DMS79 treated with DMSO at 0.1 percent for 48 hours (cell line): ENCODE measurements around the gene TIAL1.
A peak's percentile ranks its signal among the peaks of the same experiment; 100 is the strongest.
"Not testable (repeated sequence)": the region's sequence is repeated elsewhere in the genome, so short reads cannot be mapped to it uniquely, and the experiment has no call there.

Experiments used
- DNase-seq: peaks from one replicate; lab custom pipeline; 2025; lab: John Stamatoyannopoulos, UW

Gene TIAL1

DNA sequence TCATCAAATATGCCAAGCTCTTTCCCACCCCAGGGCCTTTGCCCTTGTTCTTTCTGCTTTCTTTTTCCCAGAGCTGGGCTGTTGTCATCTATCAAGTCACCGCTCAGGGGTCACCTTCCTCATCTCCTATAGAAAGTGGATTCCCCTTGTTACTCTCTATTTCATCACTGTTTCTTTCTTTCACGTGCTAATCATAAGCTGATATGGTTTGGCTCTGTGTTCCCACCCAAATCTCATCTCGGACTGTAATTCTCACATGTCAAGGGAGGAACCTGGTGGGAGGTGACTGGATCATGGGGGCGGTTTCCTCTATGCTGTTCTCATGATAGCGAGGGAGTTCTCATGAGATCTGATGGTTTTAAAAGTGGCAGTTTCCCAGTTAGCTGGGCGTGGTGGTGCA lies 17.0 kb upstream of the TIAL1 start:
- DNase-seq, result no peak

DNA sequence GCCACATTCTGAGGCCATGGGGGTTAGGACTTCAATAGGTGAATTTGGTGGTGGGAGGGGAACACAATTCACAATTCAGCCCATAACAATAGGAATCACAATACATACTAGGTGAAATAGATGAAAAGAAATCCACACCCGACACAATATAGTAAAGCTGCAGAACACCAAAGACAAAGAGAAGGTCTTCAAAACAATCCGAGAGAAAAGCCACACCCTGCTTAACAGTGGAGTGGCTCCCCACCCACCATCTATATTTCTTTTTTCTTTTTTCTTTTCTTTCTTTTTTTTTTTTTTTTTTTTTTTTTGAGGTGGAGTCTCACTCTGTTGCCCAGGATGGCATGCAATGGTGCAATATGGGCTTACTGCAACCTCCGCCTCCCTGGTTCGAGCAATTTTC lies 14.7 kb upstream of the TIAL1 start:
- no peak for DNase-seq

DNA sequence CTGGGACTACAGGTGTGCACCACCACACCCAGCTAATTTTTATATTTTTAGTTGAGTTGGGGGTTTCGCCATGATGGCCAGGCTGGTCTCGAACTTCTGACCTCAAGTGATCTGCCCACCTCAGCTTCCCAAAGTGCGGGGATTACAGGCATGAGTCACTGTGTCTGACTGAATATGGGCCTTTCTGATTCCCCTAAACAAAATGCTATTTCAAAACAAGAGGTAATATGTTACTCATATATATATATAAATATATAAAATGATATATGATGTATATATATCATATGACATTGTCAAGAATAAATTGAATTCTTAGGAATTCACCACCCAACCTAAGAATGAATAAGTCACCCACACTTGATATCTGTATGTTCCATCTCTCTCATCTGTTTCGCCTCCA lies 12.8 kb upstream of the TIAL1 start:
- DNase-seq, result no peak

DNA sequence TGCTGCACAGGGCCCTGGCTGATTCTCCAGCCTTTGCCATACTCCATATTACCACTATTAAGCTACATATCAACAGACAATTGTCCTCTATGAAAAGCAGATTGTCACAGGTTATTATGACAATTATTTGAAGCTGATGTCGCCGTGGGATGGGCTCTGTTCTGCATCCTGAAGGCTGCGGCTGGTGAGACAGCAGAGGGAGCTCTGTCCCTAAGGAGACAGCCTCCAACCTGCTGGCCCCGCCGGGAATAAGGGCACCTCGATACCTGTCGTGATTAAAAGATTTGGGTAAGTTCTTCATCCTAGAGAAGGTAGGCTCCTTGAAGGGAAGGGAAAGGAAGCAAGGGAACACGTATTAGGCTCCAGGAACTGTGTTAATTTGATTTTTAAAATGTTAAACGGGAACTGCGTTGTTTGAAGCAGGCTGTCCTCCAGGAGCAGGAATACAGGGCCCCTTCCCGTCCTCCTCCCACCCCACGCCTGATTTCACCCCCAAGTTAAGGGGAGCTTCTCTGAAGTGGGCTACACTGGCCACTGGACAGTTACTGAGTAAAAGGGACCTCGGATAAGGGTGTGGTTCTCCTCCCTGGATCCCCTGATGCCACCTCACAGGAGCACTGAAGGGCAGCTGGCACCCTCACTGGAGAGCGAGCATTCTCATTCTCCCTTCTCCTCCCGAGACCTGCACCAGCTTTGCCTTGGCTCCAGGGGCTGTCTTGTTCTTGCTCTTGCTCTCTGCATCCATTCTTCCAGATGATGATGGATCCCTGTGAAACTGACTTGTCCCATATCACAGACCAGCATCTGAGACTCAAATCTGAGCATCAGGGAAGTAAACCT lies 11.8 kb upstream of the TIAL1 start:
- DNase-seq, result peak; percentile 32

DNA sequence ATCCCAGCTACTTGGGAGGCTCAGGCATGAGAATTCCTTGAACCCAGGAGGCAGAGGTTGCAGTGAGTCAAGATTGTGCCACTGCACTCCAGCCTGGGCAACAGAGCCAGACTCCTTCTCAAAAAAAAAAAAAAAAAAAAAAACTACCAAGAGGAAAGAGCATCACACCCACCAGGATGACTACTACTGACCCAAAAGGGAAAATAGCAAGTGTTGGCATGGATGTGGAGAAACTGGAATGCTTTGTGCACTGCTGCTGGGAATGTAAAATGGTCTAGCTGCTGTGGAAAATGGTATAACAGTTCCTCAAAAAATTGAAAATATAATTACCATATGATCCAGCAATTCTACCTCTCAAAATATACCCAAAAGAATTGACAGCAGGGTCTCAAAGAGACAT lies 7.7 kb upstream of the TIAL1 start:
- no peak for DNase-seq

DNA sequence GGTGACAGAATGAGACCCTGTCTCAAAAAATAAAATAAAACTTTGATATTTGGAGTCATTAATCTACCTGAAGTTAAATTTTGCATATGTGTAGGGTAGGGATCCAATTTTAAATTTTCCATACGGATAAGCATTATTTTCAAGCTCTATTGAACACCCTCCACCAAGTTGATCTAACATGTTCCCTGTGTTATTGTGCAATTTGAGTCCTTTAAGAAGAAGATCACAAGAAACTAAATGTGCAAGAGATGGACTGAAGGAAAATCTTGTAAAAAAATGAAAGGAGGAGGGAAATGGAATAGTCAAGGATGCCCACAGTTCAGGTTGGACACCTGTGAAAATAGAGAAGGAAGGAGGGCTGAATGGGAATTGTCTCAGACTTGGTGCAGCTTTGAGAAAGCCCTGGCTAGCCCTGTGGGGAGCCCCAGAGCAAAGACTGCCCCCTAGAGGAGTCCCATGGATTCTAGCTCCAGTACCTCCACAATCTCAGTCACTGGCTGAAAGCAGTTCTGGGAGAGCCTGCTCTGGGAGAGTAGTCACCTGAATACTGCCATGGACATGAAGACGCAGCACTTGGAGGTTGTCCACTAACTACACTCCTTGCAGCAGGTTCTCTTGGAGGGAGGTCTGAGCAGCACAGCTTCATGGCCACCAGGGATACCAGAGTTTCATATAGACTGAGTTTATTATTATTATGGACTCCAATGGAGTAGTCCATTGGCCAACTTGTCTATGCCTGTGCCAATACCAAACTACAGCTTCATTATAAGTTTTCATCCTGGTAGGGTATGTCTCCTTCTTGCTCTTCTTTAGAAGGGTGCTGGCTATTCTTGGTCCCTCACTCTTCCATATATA lies 5.7 kb upstream of the TIAL1 start:
- no peak for DNase-seq

DNA sequence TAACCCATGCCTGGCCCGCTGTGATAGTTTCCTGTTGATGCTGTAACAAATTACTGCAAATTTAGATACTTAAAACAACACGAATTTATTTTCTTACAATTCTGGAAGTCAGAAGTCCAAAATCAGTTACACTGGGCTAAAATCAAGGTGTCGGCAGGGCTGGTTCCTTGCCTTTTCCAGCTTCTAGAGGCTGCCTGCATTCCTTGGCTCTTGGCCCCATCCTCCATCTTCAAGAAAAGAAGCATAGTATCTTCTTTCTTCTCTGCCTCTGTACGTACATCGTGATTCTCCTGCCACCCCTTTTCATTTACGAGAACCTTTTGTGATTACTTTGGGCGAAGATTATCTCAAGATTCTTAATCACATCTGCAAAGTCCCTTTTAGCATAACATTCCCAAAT lies 1.6 kb upstream of the TIAL1 start:
- DNase-seq, result no peak

DNA sequence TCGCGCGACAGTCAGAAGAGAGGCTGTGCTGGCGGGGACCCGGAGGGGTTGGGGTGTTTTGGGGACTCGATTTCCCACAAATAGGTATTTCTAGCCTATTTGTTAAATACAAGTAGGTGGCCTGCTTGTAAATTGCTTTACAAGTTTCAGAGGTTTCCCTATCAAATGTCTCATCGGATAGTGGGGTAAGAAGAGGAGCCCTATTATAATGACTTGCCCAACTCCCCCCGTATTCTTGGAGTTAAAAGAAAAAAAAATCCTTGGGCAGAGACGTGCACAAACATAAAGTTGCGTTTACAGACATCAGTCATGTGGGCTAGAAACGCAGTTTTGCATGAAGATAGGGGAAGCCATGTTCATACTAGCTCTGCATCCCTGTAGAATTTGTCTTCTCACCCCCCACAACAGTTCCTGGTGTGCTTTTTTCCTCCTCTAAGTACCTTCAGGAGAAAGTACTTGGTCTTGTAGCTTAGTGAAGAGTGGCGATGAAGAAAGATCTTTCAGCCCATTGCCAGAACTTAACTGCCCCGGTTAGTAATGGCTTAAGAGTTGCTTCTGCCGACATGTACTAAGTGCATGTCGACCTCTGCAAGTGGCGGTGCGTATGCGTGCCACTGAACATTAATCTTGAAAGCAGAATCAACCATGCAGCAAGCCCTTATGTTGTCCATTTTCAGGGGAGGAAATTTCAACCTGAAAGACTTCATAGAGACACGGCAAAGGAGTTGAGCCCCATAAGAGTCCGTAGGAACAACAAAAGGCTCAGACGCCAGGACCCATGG lies 832 bp upstream of the TIAL1 start:
- no peak for DNase-seq

DNA sequence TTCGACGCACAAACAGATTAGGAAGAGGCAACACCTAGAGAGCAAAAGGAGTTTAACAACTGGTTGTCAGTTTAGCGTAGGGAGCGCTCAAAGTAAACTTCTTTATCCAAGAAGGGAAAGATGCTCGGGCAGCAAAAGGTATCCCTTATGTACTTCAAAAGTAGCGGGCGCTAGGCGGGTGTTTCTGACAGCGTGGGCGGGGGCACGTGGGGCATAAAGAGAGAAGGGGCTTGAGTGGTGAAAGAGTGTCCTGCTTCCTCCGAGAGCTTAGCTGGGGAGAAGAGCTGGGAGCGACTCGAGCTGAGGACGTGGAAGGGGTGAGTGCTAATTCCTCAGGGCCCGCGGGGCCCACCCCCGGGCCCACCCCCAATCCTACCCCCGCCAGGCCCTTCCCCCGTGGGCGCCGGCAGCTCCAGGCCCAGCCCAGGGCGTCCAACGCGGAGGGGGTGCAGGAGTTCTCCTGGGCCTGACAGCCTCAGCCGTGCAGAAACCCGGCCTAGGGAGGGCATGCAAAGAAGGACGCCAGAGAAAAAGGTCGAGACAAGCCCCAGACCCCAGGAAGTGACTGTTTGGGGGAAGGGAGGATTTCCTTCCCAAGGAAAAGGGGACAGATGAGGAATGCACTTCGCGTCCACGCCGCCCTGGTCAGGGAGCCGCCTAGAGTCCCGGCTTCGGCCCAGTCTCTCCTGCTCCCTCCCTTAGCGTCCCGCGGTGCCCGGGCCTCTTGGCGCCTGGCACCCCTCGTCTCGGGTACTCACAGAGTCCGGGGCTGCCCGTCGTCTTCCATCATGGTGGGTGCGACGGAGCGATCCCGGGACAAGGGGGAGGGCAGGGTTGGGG lies 868 bp downstream of the TIAL1 start:
- no peak for DNase-seq

DNA sequence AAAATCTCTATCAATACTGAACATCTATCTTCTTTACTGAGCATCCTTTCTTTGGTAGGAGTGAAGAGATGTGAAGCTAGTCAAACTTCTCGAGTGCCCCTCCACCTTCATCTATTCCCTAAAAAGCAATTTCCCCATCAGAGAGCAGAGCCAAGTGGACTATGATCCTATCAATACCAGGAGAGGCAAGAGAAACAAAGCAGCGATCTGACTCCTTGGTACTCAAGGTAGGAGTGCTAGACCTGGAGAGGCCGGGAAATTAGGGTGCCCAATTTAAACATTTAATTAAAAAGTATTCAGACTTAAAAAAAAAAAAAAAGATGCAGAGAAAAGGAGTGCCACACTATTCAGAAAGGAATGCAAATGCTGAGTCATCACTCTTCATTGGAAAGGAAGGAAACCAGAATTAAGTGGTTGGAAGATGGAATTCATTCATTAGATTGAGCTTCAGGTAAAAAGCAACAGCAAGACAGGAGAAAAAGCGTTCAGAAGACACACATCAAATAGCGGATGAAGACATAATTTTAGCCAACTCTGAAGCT lies 1.6 kb downstream of the TIAL1 start:
- DNase-seq, result no peak

DNA sequence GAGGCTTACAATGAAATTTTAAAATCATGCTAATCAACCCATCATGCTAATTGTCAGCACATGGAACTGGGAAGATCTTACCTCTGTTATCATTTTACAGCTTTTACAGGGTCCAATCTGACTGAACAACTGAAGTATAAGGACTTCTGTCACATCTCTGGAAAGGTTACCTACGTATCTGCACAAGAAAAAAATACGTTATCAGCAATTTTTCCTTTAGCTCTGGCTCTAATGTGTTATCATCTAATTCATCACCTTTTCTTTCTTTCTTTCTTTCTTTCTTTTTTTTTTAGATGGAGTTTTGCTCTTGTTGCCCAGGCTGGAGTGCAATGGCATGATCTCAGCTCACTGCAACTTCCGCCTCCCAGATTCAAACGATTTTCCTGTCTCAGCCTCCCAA lies 8.7 kb downstream of the TIAL1 start:
- DNase-seq, result no peak

DNA sequence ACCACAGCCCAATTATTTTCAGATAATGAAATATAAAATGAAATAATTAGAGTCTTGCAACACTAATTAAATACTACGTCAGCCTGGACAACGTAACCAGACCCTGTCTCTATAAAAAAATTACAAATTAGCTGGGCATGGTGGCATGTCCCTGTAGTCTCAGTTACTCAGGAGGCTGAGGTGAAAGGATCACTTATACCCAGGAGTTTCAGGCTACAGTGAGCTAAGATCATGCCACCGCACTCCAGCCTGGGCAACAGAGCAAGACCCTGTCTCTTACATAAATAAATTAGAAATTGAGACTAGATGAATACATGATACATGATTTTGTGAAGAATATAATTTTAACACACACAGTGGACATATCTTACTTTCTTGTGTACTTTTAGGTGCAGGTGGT lies 18.4 kb downstream of the TIAL1 start:
- DNase-seq, result no peak

DNA sequence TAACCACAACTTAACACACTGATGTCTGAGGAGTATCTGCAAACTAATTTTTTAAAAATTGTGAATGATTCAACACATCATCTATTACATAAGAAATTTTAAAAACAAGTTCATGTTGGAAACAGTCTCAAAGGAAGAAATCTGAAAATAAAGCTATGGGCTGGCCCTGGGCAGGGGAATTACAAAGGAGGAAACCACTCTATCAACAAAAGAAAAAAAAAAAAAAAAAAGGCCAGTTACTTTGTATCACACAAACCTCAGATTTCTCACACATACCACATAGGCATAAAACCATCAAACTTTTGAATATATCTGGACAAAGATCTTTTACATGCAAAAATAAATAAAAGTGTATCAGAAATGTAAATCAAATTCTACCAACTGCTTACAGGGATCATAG lies 20.8 kb downstream of the TIAL1 start:
- no peak for DNase-seq

DNA sequence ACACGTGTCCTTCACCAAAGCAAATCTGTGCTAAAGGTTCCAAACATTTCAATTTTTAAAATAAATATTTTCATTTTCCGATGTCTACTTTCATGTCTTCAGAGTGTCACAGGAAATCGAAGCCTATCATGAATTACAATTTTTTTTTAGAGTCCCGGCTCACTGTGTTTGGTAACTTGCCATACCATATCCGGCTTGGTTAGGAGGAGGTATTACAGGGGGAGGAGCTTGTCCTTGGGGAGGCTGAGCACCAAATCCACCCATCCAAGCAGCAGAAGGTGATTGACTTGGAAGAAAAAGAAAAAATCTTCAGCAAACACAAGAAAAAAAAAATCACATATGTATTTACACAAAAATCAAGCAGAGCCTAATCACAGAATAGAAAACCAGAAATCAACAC lies 21.3 kb downstream of the TIAL1 start:
- no peak for DNase-seq

DNA sequence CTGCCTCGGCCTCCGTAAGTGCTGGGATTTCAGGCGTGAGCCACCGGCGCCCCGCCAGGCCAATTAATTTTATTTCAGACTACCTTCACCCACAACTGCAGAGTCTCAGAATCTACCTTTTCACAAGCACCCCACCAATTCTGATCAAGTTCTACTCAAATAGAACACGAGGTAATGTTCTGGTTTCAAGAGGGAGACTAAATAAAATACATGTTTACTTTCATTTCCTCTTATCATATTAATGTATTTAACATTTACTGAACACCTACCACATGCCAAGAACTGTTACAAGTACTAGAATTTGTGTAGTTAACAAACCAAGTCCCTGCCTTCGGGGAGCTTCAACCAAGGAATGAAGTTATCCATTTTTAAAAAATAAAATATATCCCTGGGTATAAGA lies 28.8 kb downstream of the TIAL1 start:
- no peak for DNase-seq

DNA sequence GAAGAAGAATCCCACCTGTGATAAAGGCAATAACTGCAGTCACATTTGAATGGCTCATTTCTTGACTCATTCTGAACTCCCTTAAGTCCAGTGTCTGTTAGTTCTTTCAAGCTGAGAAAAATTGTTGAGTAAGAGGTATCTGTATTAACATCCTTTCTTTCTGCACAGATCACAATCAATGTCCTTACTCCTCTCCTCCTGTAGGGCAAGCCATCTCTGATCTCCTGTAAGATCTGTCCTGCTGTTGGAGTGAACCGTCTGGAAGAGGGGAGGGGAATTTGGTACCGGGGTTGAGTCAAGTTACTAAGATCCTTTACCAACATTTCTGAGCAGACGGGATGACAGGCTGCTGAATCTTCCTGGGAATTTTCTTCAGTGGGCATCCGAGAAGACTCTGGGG lies 34.7 kb downstream of the TIAL1 start:
- no peak for DNase-seq

DNA sequence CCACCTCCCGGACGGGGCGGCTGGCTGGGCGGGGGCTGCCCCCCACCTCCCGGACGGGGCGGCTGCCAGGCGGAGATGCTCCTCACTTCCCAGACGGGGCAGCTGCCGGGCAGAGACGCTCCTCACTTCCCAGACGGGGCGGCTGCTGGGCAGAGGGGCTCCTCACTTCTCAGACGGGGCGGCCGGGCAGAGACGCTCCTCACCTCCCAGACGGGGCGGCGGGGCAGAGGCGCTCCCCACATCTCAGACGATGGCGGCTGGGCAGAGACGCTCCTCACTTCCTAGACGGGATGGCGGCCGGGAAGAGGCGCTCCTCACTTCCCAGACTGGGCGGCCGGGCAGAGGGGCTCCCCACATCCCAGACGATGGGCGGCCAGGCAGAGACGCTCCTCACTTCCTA lies 37.3 kb downstream of the TIAL1 start:
- not testable (repeated sequence) for DNase-seq

DNA sequence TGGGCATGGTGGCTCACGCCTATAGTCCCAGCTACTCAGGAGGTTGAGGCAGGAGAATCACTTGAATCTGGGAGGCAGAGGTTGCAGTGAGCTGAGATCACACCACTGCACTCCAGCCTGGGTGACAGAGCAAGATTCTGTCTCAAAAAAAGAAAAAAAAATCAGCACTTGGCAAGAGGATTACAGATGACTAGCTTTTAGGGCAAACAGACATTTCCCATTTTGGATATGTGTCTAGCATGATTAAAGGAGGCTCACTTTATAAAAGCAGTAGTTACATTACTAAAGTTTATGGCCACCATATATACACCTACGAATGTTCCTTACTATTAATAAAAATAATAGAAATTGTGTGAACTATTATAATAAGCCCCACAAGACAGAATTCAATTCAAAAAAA lies 40.7 kb downstream of the TIAL1 start:
- DNase-seq, result not testable (repeated sequence)

DNA sequence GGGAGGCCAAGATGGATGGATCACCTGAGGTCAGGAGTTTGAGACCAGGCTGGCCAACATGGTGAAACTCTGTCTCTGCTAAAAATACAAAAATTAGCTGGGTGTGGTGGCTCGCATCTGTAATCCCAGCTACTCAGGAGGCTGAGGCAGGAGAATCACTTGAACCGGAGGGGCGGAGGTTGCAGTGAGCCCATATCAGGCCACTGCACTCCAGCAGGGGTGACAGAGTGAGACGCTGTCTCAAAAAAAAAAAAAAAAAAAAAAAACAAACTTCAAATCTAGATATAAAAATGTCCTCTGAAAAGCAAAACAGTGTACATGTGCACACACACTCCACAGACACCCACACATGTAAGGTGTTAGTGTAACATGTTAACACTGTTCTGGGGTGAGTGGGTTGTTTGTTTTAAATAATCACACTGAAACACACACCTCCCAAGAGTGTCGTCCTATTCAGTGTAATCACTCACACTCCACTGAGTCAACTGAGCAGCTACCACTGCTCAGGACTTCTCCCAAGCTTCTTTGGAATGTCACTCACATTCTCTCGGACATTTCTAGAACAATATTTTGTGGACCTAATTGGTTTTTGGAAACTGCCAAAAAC lies 41.5 kb downstream of the TIAL1 start:
- DNase-seq, result no peak

DNA sequence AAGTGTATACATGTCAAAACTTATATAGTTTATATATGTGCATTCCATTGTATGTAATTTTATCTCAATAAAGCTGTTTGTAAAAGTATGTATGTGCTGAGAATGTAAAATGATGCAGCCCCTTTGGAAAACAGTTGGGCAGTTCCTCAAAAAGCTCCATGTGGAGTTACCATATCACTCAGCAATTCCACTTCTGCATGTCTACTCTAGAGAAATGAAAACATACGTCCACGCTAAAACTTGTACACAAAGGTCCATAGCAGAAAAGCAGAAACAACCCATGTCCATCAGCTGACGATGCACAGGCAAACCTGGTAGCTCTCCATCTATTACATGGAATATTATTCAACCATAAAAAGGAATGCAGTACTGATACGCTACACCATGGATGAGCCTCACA lies 45.9 kb downstream of the TIAL1 start:
- DNase-seq, result no peak
